G401 (cell line): ENCODE results near the gene COPZ2. TPM values are rescaled to one million over a fixed set of nuclear protein-coding genes. Genes with fewer than 3 reads are reported as not detected.
A peak's percentile ranks its signal among the peaks of the same experiment; 100 is the strongest.
"Not testable (repeated sequence)": the region's sequence is repeated elsewhere in the genome, so short reads cannot be mapped to it uniquely, and the experiment has no call there.

ENCODE experiments used
- DNase-seq: peaks from one replicate; pipeline ENCODE4 v3.0.0-alpha.2; 2015; ENCODE audit warnings: low spot score
- in situ Hi-C: cut with HindIII; loops from 2 replicates; pipeline ENCODE4 v1.10.0; 2016; ENCODE audit warnings: low sequenced_read_pairs, mixed read lengths
- total RNA-seq: library from RNA; depleted of rRNA; stranded (reverse); fragments of >200 nt; shearing (Covaris generic); gene quantifications from 2 replicates; pipeline ENCODE4 v1.2.3, GENCODE V29; 2014; rRNA removed

The COPZ2 gene
- total RNA-seq: not detected in 2 replicates

DNA sequence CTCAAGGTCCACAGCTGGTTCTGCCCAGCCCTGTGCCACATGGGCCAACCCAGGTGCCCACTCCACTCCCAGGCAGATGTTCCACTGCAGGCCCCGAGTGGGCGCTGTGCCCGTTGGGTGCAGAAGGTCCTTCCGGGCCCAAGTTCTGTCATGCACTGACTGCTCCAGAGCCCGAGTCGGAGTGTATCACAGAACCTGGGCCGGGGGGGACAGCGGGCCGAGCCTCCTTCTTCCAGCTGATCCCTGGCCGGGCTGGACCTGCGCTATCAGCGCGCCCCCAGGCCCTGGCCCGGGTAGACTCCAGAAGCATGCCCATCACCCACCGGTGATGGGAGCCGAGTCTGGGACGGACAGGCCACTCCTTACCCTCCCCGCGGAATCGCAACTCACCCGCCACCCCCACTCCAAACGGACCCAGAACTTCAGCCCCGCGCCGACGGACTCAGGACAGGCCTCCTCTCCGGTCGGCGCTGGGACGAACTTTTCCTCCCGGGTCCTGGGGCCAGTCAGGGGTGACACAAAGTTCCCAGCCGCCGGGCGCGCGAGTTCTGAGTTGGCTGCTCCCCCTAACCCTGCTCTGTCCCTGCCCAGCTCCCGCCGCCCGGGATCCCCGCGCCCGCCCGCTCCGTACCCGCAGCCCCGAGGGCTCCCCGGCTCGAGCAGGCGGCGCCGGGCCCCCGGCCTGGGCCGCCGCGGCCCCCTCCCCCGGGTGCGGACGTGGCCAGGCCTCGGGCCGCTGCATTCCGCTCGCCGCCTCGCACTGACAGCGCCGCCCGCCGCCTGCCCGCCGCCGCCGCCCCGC, at the start of gene COPZ2:
Gene COPZ2, minus strand, starts transcription at position 762 of the 802 bp plus-strand sequence. Its CDS starts 20 bp downstream, at position 742.
- in situ Hi-C loops: no loop called here
- DNase-seq: no peak

DNA sequence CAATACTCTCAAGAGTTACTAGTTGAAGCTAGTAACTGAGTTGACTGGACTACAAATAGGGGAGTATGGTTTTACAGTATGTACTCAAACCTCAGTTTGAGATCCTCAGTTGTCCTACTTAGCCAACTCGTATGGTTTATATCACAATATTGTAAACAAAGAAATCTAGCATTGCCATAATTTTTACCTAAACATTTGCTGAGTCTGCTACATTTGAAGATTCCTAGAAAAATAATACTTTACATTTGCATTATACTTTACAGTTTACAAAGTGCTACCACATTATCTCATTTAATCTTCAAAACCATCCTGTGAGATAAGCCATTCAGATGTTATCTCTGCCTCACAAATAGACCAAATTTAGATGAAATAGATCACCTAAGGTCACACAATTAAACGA, 47.3 kb upstream of the COPZ2 start:
- in situ Hi-C loops: loop anchor here (10.0 kb wide), 1 partner anchor 280 kb away; no protein-coding TSS in a partner anchor
- DNase-seq: no peak

DNA sequence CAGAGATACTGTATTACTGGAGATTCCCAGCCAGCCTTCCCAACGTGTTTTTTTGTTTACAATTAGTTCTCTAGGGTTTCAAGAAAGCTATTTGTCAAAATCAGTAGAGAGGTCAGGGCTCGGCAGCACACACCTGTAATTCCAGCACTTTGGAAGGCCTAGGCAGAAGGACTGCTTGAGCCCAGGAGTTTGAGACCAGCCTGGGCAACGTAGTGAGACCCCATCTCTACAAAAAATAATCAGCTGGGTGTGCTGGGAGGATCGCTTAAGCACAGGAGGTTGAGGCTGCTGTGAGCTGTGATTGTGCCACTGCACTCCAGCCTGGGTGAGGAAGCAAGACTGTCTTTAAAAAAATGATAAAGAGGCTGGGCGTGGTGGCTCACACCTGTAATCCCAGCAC, 44.3 kb upstream of the COPZ2 start:
- in situ Hi-C loops: loop anchor here (10.0 kb wide), 1 partner anchor 283 kb away; no protein-coding TSS in a partner anchor
- no peak for DNase-seq

GRCh38 chr17:48077152-48077551, 39.6 kb upstream of the COPZ2 start:
- in situ Hi-C loops, DNase-seq: not testable (repeated sequence)

DNA sequence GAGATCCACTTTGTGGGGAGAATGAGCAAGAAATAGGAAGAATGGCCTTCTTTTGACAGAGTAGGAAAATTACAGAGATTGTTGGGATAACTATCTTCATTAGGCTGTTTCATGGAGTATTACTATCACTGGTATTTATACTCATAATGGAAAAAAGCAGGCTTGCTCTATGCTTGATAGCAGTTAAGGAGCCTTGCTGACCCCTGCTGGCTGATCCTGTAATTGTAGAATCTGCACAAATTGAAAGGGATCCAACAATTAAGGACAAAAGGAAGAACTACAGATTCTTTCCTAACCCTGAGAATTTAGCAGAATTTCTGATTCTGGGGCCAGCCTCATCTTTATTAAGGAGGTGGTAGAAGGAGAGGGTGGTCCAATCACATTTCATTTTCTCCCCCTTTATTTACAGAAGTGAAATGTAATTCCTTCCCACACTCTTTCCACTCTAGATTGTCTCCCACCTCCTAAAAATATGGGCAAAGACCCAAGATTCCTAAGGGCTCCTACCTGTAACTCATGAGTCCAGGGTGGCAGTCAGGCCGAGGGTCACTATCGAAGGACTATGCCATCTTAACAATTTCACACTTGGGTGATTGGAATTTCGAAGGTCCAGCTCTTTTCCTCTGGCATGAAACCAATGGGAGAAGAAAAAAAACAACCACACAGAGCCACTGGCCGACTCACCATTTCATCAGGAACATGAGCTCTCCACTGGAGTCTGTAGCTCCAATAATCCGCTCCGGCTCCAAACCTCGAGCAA, 36.9 kb upstream of the COPZ2 start:
- in situ Hi-C loops: no loop called here
- peak; percentile 82 for DNase-seq

DNA sequence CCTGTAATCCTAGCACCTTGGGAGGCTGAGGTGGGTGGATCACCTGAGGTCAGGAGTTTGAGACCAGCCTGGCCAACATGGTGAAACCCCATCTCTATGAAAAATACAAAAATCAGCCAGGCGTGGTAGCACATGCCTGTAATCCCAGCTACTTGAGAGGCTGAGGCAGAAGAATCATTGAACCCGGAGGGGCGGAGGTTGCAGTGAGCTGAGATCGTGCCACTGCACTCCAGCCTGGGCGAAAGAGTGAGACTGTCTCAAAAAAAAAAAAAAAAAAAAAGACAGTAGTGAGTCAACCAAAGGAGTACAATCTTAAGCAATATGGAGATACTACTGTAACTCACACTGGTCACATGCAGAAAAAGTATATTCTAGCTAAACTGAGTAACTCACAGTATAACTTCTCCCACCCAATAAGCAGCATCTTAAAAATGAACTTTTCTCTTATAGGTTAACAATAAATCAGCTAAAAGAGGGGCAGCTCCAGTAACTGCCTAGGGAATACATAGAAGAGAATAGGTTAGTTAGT, 36.0 kb upstream of the COPZ2 start:
- DNase-seq, in situ Hi-C loops: not testable (repeated sequence)

DNA sequence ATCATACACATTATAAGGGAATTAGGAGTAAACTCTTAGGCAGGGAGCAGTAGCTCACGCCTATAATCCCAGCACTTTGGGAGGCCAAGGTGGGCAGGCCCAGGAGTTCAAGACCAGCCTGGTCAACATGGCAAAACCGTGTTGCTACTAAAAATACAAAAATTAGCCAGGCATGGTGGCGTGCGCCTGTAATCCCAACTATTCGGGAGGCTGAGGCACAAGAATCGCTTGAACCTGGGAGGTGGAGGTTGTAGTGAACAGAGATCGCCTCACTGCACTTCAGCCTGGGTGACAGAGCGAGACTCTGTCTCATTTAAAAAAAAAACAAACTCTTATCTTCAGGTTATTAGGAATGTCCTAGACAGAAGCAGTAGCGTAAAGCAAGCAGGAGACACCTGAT, 35.2 kb upstream of the COPZ2 start:
- DNase-seq, in situ Hi-C loops: not testable (repeated sequence)

- no peak for DNase-seq
- in situ Hi-C loops: no loop called here
Observed at GRCh38 chr17:48071654-48072053, 34.1 kb upstream of the COPZ2 start.

DNA sequence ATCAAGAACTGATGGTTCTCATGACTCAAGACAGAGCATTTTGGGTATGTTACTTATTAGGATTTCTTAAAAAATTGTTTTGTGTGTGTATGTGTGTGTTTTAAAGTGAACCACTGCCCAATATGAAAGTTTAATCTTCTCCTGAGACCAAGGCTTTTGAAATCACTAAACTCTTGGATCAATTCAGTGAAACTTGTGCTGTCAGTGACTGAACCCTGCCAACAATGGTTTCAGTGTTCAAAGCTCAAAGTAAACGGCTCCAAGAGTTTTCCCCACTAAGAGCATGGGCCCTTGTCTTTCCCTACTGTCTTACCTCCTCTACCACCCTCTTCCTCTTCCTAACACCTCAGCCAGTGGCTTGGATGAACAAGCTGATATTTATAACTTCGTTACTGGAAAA, 32.6 kb upstream of the COPZ2 start:
- in situ Hi-C loops: no loop called here

GRCh38 chr17:48068491-48068961, 30.9 kb upstream of the COPZ2 start:
- no peak for DNase-seq
- in situ Hi-C loops: no loop called here

More for the DNA sequence above, 32.6 kb upstream of the COPZ2 start:
- no peak for DNase-seq

GRCh38 chr17:48067808-48068207, 30.2 kb upstream of the COPZ2 start:
- DNase-seq, in situ Hi-C loops: not testable (repeated sequence)

DNA sequence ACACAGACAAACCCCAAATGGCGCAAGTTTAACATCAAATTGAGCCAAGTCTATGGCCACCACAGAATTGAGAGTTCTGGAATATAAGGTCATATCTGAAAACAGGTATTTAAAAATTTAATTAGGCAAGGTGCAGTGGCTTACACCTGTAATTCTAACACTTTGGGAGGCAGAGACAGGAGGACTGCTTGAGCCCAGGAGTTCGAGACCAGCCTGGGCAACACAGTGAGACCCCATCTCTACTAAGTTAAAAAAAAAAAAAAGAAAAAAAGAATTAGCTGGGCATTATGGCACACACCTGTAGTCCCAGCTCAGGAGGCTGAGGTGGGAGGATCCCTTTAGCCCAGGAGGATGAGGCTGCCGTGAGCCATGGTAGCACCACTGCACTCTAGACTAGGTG, 29.6 kb upstream of the COPZ2 start:
- in situ Hi-C loops: no loop called here
- DNase-seq: no peak

DNA sequence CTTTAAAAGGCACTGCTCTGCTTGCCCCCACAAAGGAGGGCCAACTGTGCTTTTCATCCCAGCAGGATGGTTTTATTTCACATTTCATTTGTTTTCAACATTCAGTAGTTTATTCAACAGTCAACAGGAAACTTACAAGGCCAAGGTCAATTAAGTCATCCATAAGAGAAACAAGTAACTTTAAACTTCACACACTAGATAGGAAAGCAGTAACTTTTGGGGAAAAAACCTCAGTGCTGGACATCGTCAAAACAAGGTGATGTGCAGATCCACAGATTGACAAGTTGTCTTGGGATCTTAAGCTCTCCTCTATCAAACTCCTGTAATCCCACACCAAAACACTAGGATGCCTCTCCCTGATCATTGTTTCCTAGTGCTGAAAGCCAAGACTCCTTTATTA, 29.1 kb upstream of the COPZ2 start:
- in situ Hi-C loops: no loop called here

GRCh38 chr17:48066192-48066591, 28.6 kb upstream of the COPZ2 start:
- in situ Hi-C loops: no loop called here
- no peak for DNase-seq

More for the DNA sequence above, 29.1 kb upstream of the COPZ2 start:
- DNase-seq: no peak

DNA sequence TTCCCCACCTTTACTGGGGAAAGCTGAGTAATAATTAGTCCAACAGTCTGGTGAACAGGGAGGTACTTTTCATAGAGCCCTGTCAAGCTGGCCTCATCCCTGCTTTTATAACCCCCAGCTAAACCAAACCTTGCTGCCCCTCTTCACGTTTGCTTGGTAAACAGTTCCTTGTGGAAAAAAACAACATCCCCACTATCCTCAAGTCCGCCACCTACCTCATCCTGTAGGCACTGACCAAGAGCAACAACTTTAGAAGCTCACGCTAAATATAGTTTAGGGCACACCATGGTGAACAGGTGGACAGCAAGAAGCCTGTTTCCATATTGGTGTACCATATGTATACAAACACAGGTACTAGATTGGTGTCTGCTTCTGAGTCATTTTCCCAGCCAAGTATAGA, 27.0 kb upstream of the COPZ2 start:
- no peak for DNase-seq
- in situ Hi-C loops: no loop called here

DNA sequence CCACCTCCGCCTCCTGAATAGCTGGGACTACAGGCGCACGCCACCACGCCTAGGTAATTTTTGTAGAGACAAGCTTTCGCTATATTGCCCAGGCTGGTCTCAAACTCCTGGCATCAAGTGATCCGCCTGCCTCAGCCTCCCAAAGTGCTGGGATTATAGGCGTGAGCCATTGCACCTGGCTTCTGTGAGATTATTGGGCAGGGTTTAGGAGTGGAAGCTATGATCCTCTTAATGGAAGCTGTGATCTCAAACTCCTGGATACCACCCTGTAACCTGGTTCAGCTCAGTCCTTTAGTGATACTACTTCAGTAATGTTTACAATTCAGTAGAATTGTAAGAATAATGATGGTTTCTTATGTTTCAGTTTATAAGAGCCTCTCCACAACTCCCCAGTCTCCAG, 24.7 kb upstream of the COPZ2 start:
- in situ Hi-C loops: no loop called here
- DNase-seq: no peak

- in situ Hi-C loops: no loop called here
- DNase-seq: no peak
Observed at GRCh38 chr17:48060249-48060648, 22.7 kb upstream of the COPZ2 start.

DNA sequence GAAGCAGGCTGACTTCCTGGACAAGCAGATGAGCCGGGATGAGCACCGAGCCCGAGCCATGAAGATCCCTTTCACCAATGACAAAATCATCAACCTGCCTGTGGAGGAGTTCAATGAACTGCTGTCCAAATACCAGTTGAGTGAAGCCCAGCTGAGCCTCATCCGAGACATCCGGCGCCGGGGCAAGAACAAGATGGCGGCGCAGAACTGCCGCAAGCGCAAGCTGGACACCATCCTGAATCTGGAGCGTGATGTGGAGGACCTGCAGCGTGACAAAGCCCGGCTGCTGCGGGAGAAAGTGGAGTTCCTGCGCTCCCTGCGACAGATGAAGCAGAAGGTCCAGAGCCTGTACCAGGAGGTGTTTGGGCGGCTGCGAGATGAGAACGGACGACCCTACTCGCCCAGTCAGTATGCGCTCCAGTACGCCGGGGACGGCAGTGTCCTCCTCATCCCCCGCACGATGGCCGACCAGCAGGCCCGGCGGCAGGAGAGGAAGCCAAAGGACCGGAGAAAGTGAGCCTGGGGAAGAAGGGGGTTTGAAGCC, 21.6 kb upstream of the COPZ2 start:
- in situ Hi-C loops: no loop called here
- no peak for DNase-seq

DNA sequence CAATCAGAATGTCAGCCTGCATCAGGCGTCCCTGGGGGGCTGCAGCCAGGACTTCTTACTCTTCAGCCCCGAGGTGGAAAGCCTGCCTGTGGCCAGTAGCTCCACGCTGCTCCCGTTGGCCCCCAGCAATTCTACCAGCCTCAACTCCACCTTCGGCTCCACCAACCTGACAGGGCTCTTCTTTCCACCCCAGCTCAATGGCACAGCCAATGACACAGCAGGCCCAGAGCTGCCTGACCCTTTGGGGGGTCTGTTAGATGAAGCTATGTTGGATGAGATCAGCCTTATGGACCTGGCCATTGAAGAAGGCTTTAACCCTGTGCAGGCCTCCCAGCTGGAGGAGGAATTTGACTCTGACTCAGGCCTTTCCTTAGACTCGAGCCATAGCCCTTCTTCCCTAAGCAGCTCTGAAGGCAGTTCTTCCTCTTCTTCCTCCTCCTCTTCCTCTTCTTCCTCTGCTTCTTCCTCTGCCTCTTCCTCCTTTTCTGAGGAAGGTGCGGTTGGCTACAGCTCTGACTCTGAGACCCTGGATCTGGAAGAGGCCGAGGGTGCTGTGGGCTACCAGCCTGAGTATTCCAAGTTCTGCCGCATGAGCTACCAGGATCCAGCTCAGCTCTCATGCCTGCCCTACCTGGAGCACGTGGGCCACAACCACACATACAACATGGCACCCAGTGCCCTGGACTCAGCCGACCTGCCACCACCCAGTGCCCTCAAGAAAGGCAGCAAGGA, 21.0 kb upstream of the COPZ2 start:
- no peak for DNase-seq
- in situ Hi-C loops: no loop called here
